H9 (cell line): ENCODE measurements around the gene GPBAR1. TPM values are rescaled to one million over a fixed set of nuclear protein-coding genes. Genes with fewer than 3 reads are reported as not detected.

ENCODE experiments used
- DNase-seq: peaks from one replicate; pipeline ENCODE4 v3.0.0-alpha.2; 2017
- H2AFZ ChIP-seq: one replicate; pipeline ENCODE4 v1.6.1; 2013; ENCODE audit warnings: mild to moderate bottlenecking, low read length, control low read depth, moderate library complexity
- H2AK5ac ChIP-seq: 2 replicates; pipeline ENCODE4 v1.6.1; 2013; ENCODE audit warnings: low read length, control low read depth, mixed read lengths; ENCODE audit not compliant: insufficient read length
- H2BK120ac ChIP-seq: one replicate; pipeline ENCODE4 v1.6.1; 2013; ENCODE audit warnings: low read depth, mild to moderate bottlenecking, low read length, control low read depth, inconsistent platforms; ENCODE audit not compliant: poor library complexity, severe bottlenecking
- H2BK12ac ChIP-seq: 2 replicates; pipeline ENCODE4 v1.6.1; 2013; ENCODE audit warnings: low read length, control low read depth, mixed read lengths, low read depth; ENCODE audit not compliant: insufficient read length
- H2BK15ac ChIP-seq: 2 replicates; pipeline ENCODE4 v1.6.1; 2013; ENCODE audit warnings: low read depth, low read length, control low read depth
- H2BK20ac ChIP-seq: one replicate; pipeline ENCODE4 v1.6.1; 2013; ENCODE audit warnings: low read depth, mild to moderate bottlenecking, low read length, control low read depth, inconsistent platforms; ENCODE audit not compliant: poor library complexity, severe bottlenecking
- H2BK5ac ChIP-seq: 2 replicates; pipeline ENCODE4 v1.6.1; 2013; ENCODE audit warnings: low read length, control low read depth, mixed read lengths; ENCODE audit not compliant: insufficient read length
- H3K14ac ChIP-seq: 2 replicates; pipeline ENCODE4 v1.6.1; 2013; ENCODE audit warnings: low read length, control low read depth; ENCODE audit not compliant: insufficient read depth
- H3K18ac ChIP-seq: 2 replicates; pipeline ENCODE4 v1.6.1; 2013; ENCODE audit warnings: low read depth, mild to moderate bottlenecking, mixed read lengths, low read length, control low read depth; ENCODE audit not compliant: insufficient read length
- H3K23ac ChIP-seq: 2 replicates; pipeline ENCODE4 v1.6.1; 2013; ENCODE audit warnings: low read length, control low read depth, mixed read lengths, low read depth; ENCODE audit not compliant: insufficient read length
- H3K23me2 ChIP-seq: 2 replicates; pipeline ENCODE4 v1.6.1; 2013; ENCODE audit warnings: low read depth, mild to moderate bottlenecking, mixed read lengths, low read length, control low read depth; ENCODE audit not compliant: insufficient read length, poor library complexity, severe bottlenecking
- H3K27ac ChIP-seq: 2 replicates; pipeline ENCODE4 v1.5.1; 2013; ENCODE audit warnings: low read length, control low read depth, mixed read lengths, low read depth; ENCODE audit not compliant: insufficient read length
- H3K27me3 ChIP-seq: 2 replicates; pipeline ENCODE4 v1.6.1; 2013; ENCODE audit warnings: low read length, control low read depth, inconsistent platforms; ENCODE audit not compliant: insufficient read depth
- H3K4ac ChIP-seq: 2 replicates; pipeline ENCODE4 v1.6.1; 2013; ENCODE audit warnings: low read depth, mild to moderate bottlenecking, control low read depth, inconsistent platforms, low read length, moderate library complexity
- H3K4me1 ChIP-seq: 2 replicates; pipeline ENCODE4 v1.6.1; 2013; ENCODE audit warnings: low read length, control low read depth, inconsistent platforms; ENCODE audit not compliant: insufficient read depth
- H3K4me2 ChIP-seq: 2 replicates; pipeline ENCODE4 v1.6.1; 2013; ENCODE audit warnings: low read length, control low read depth, mixed read lengths; ENCODE audit not compliant: insufficient read length, insufficient read depth
- H3K56ac ChIP-seq: 2 replicates; pipeline ENCODE4 v1.6.1; 2013; ENCODE audit warnings: low read depth, mild to moderate bottlenecking, mixed read lengths, low read length, control low read depth; ENCODE audit not compliant: insufficient read length
- H3K79me1 ChIP-seq: 2 replicates; pipeline ENCODE4 v1.6.1; 2013; ENCODE audit warnings: low read depth, mild to moderate bottlenecking, moderate library complexity, low read length, control low read depth, inconsistent platforms; ENCODE audit not compliant: insufficient read depth, poor library complexity, severe bottlenecking
- H3K79me2 ChIP-seq: 2 replicates; pipeline ENCODE4 v1.6.1; 2013; ENCODE audit warnings: low read length, control low read depth, inconsistent platforms; ENCODE audit not compliant: insufficient read depth
- H3K9ac ChIP-seq: 2 replicates; pipeline ENCODE4 v1.6.1; 2013; ENCODE audit warnings: low read length, control low read depth, mixed read lengths; ENCODE audit not compliant: insufficient read length; ENCODE audit errors: extremely low read depth
- H3K9me3 ChIP-seq: one replicate; pipeline ENCODE4 v1.6.1; 2013; ENCODE audit warnings: low read depth, low read length, inconsistent platforms; ENCODE audit not compliant: control insufficient read depth
- H3T11ph ChIP-seq: one replicate; pipeline ENCODE4 v1.6.1; 2013; ENCODE audit warnings: mild to moderate bottlenecking, low read length, control low read depth, inconsistent platforms
- H4K20me1 ChIP-seq: one replicate; pipeline ENCODE4 v1.6.1; 2013; ENCODE audit not compliant: control insufficient read depth, insufficient read length, insufficient read depth
- H4K5ac ChIP-seq: 2 replicates; pipeline ENCODE4 v1.6.1; 2013; ENCODE audit warnings: low read depth, mild to moderate bottlenecking, mixed read lengths, low read length, control low read depth; ENCODE audit not compliant: insufficient read length
- H4K8ac ChIP-seq: replicated peaks from 2 replicates; pipeline ENCODE4 v1.6.1; 2013; ENCODE audit warnings: low read length, control low read depth, mixed read lengths, low read depth; ENCODE audit not compliant: insufficient read length
- H4K91ac ChIP-seq: 2 replicates; pipeline ENCODE4 v1.6.1; 2013; ENCODE audit warnings: low read depth, mild to moderate bottlenecking, moderate library complexity, mixed read lengths, low read length, control low read depth; ENCODE audit not compliant: insufficient read length
- H3K27ac Mint-ChIP-seq, 3 experiments: 2 replicates in 2 of 3; 3 replicates in 1 of 3; pipeline ENCODE4 v1.8.0; 2020 to 2021; ENCODE audit warnings: mixed read lengths in 3 of 3, mild to moderate bottlenecking in 1 of 3, moderate library complexity in 1 of 3
- H3K27me3 Mint-ChIP-seq: 2 replicates; pipeline ENCODE4 v1.8.0; 2021; ENCODE audit warnings: low read depth, mild to moderate bottlenecking, moderate library complexity, mixed read lengths
- H3K36me3 Mint-ChIP-seq, 3 experiments: 2 replicates in 2 of 3; 3 replicates in 1 of 3; pipeline ENCODE4 v1.8.0; 2020 to 2021; ENCODE audit warnings: low read depth in 3 of 3, mixed read lengths in 3 of 3; ENCODE audit not compliant: insufficient read depth in 1 of 3
- H3K4me1 Mint-ChIP-seq, 2 experiments: 2 replicates each; pipeline ENCODE4 v1.8.0; 2020; ENCODE audit warnings: mixed read lengths in 2 of 2
- H3K4me3 Mint-ChIP-seq, 2 experiments: 2 replicates in 1 of 2; 3 replicates in 1 of 2; pipeline ENCODE4 v1.8.0; 2020 to 2021; ENCODE audit warnings: mild to moderate bottlenecking in 2 of 2, mixed read lengths in 2 of 2, moderate library complexity in 1 of 2
- H3K9me3 Mint-ChIP-seq, 2 experiments: 2 replicates in 1 of 2; 3 replicates in 1 of 2; pipeline ENCODE4 v1.8.0; 2020; ENCODE audit warnings: mild to moderate bottlenecking in 2 of 2, mixed read lengths in 2 of 2, moderate library complexity in 1 of 2
- WGBS: extraction: QIAGEN DNeasy Blood & Tissue Kit; methylation state at CpG from one replicate; pipeline ENCODE4 v1.1.7; 2013; ENCODE audit warnings: missing lambda C conversion rate, low lambda C conversion rate, mixed read lengths; ENCODE audit not compliant: insufficient read length; ENCODE audit errors: extremely low coverage; 5-methylcytosine and 5-hydroxymethylcytosine counted together
- total RNA-seq: library from RNA; stranded (reverse); gene quantifications from 2 replicates; pipeline ENCODE4 v1.2.1, GENCODE V29; 2021
- TF ChIP-seq, protein P1 (sequence below): fragments of 200-600 bp; sonication (generic); conservative IDR thresholded peaks from 3 replicates; pipeline ENCODE4 v1.8.0; 2021; ENCODE audit warnings: antibody characterized with exemption, mild to moderate bottlenecking

The GPBAR1 gene
- total RNA-seq, 1 experiment from 2014 or later, result 0.44 TPM

GRCh38 chr2:218265626-218266025 is 4.8 kb downstream of the GPBAR1 start:
- Mint-ChIP-seq H3K27me3 (no peaks in the 10 kb centered on the region; the same call in 1 of the 2 replicates), H3K9me3 (no peaks in the 10 kb centered on the region), H3K4me1 (peaks cover 12 to 18% of the 10 kb centered on the region in 2 experiments), H3K27ac (no peak overlapping the region), H3K4me3 (no peak overlapping the region), H3K36me3 (peaks cover 19 to 42% (median 38%) of the 10 kb centered on the region in 3 experiments; a peak in 6 of 7 replicates)
- H4K20me1 ChIP-seq, result no peaks in the 10 kb centered on the region
- WGBS, result no CpG with 5 or more reads among the region's 8 CpGs
- no peaks in the 10 kb centered on the region for H3K27me3 ChIP-seq
- H4K8ac ChIP-seq, result no peak overlapping the region
- DNase-seq, result no peak
- no peak overlapping the region for H4K91ac ChIP-seq
- no peak overlapping the region for H3T11ph ChIP-seq
- H2AFZ ChIP-seq, result no peak overlapping the region
- TF ChIP-seq, protein P1, sequence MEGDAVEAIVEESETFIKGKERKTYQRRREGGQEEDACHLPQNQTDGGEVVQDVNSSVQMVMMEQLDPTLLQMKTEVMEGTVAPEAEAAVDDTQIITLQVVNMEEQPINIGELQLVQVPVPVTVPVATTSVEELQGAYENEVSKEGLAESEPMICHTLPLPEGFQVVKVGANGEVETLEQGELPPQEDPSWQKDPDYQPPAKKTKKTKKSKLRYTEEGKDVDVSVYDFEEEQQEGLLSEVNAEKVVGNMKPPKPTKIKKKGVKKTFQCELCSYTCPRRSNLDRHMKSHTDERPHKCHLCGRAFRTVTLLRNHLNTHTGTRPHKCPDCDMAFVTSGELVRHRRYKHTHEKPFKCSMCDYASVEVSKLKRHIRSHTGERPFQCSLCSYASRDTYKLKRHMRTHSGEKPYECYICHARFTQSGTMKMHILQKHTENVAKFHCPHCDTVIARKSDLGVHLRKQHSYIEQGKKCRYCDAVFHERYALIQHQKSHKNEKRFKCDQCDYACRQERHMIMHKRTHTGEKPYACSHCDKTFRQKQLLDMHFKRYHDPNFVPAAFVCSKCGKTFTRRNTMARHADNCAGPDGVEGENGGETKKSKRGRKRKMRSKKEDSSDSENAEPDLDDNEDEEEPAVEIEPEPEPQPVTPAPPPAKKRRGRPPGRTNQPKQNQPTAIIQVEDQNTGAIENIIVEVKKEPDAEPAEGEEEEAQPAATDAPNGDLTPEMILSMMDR, result no peak
- H3K4me2 ChIP-seq, result no peak overlapping the region
- peaks cover 5% of the 10 kb centered on the region for H3K23me2 ChIP-seq
- H2BK5ac ChIP-seq, result no peak overlapping the region
- no peak overlapping the region for H2AK5ac ChIP-seq
- no peak overlapping the region for H2BK15ac ChIP-seq
- H3K9me3 ChIP-seq, result no peaks in the 10 kb centered on the region
- no peak overlapping the region for H3K18ac ChIP-seq
- no peaks in the 10 kb centered on the region for H3K79me1 ChIP-seq
- H3K56ac ChIP-seq, result no peak overlapping the region
- H3K4ac ChIP-seq, result no peak overlapping the region
- no peak overlapping the region for H4K5ac ChIP-seq
- no peak overlapping the region for H2BK12ac ChIP-seq
- no peaks in the 10 kb centered on the region for H3K79me2 ChIP-seq
- H2BK20ac ChIP-seq, result no peak overlapping the region
- H3K4me1 ChIP-seq, result peaks cover 4% of the 10 kb centered on the region; the same call in 1 of the 2 replicates
- no peak overlapping the region for H3K9ac ChIP-seq
- H3K14ac ChIP-seq, result no peak overlapping the region
- no peak overlapping the region for H3K23ac ChIP-seq
- H2BK120ac ChIP-seq, result no peak overlapping the region
- H3K27ac ChIP-seq, result no peak overlapping the region
